HFF-Myc (cell line): ENCODE data around the gene ADARB2.

Experiments
- DNase-seq: peaks from one replicate; pipeline ENCODE4 v3.0.0-alpha.2; 2011; ENCODE audit warnings: low read depth; ENCODE audit errors: extremely low read depth
- H3K4me3 ChIP-seq: replicated peaks from 2 replicates; pipeline ENCODE4 v1.5.1; 2011; ENCODE audit warnings: low read depth, mild to moderate bottlenecking, control low read depth, low read length
- TF ChIP-seq, protein P1 (sequence below): IDR thresholded peaks from 2 replicates; pipeline ENCODE4 v1.5.1; 2012; ENCODE audit warnings: mild to moderate bottlenecking, low read depth, low read length, control low read depth; ENCODE audit errors: missing control alignments

ADARB2 gene

DNA sequence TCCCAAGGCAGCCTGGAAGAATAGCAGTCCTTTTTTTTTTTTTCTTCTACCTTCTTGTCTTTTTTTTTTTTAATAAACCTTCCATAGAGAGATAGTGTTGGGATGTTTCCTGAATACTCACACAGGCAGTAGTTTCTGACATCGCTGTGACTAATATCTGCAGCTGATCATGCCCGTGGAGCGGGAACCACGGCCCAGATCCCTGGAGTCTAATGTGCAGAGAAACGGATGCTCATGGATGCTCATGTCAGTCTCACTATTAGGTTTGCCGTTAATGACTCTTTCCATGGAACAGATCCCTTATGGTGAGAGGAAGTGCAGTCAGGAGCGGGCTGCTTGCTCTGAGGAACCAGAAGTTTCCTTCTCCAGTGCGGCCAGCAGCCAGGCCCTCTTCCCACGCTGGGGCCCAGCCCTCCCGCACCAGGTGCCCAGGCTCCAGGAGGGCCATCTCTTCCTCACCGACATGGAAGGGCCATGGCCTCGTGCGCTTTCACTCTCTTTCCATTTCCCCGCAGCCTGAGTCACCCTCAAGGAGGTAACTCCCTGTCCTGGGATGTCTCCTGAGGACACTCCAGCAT lies 548.7 kb downstream of the ADARB2 start:
- no peak for DNase-seq
- TF ChIP-seq, protein P1, sequence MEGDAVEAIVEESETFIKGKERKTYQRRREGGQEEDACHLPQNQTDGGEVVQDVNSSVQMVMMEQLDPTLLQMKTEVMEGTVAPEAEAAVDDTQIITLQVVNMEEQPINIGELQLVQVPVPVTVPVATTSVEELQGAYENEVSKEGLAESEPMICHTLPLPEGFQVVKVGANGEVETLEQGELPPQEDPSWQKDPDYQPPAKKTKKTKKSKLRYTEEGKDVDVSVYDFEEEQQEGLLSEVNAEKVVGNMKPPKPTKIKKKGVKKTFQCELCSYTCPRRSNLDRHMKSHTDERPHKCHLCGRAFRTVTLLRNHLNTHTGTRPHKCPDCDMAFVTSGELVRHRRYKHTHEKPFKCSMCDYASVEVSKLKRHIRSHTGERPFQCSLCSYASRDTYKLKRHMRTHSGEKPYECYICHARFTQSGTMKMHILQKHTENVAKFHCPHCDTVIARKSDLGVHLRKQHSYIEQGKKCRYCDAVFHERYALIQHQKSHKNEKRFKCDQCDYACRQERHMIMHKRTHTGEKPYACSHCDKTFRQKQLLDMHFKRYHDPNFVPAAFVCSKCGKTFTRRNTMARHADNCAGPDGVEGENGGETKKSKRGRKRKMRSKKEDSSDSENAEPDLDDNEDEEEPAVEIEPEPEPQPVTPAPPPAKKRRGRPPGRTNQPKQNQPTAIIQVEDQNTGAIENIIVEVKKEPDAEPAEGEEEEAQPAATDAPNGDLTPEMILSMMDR, result no peak
- no peak overlapping the region for H3K4me3 ChIP-seq

DNA sequence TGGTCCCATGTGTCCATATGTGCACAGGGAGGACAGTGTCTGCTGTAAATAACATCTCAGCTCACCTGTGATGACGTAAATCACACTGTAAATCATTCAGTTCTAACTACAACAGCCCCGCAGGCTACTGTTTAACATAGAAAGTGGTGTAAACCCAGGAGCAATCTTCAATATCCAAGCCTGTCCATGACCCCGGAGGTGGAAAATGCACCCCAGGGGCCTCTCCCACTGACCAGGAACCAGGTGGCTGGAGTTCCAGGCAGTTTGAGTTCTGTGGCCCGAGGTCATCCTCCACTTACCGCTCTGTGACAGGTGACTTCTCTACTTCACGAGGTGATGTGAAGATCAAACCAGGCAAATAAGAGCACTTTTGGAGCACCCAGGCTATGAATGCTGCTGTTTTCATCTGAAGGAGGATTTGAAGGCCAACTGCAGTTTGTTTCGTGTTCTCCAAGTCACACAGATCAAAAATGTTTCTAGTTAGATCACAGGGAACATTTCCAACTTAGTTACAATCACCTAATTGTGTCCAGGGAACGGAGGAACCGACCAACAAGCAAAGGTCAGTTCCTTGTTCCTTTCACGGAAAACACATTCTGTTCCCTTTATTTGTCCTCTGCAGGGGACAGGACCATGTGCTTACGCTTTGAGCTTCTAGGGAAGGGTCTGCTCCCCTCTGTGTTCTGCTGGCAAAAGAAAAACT lies 549.3 kb downstream of the ADARB2 start:
- no peak for DNase-seq
- H3K4me3 ChIP-seq, result no peak overlapping the region
- TF ChIP-seq, protein P1, result no peak

DNA sequence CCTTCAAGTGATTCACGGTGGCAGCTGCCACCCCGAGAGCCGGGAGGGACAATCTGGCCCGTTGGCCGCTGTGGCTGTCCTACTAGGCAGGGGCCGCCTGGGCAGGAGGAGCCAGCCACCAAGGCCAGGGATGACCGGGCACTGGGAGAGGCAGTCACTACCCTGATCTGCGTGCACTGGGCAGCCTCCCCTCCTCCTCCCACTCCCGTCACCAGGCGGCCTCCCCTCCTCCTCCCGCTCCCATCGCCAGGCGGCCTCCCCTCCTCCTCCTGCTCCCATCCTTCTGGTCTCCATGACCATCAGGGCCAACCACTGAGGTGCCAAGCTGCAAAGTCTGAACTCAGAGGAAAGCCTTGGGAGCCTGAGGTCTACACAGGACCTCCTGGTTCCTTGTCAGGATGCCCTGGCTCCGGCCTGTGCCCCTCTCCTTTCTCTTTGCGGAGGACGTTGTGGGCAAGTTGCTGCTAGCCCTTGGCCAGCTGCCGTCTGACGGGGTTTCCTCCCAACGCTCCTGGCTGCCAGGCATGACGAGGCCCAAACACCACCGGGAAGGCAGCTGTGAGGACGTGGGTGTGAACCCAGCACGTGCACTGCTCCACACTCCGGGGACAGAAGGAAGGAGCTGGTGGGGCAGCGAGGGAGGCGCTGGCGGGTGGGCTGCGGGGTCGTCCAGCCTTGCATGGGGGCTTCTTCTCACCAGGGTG lies 550.0 kb downstream of the ADARB2 start:
- H3K4me3 ChIP-seq, result no peak overlapping the region
- DNase-seq, result no peak
- TF ChIP-seq, protein P1, result no peak

DNA sequence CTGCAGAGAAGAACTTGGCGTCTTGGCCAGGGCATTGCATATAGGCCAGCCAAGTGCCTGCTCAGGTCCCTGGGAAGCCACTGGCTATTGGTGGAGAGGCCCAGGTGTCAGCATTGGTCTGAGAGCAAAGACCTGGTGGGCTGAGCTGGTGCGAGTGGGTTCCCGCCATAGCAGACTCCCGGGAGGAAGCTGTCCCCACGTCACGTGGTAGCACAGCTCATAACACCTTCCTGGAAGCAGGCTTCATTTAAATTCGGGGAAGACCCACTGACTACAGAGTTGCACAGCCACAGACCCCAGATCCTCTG lies 550.7 kb downstream of the ADARB2 start:
- no peak overlapping the region for H3K4me3 ChIP-seq
- DNase-seq, result no peak
- TF ChIP-seq, protein P1, result no peak

DNA sequence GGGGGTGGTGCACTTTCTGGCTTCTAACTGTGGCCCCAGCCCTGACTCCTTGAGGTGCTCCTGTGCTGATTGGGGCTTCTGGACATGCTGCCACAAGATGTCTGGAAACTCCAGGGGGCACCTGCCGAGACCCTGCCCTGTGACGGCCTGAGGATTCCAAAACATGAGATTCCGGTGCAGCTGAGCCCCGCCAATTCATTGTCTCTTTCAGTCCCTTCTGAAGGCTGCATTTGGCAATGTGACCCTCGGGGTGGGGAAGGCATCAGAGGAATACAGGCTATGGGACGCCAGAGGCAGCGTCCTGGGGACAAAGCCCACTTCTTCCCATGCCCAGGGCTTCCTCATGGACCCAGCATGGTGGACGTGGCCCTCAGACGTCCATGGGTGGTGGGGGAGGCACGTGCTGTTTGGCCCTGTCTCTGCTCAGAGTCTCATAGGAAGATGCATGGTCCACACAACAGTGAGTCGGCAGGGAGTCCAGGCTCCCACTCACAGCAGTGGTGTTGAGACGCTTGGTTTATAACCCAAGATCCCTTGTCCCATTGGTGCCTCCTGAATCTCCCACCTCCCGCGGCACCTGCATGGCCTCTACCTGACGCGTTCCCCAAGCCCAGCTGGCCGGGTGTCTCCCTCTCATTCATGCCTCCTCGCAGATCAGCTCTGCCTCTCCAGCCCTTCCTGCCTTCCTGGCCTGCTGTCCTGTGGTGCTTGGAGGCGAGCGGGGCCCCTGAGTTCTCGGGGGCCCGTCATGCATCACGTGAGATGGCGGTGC lies 551.2 kb downstream of the ADARB2 start:
- no peak for DNase-seq
- TF ChIP-seq, protein P1, result no peak
- H3K4me3 ChIP-seq, result no peak overlapping the region

DNA sequence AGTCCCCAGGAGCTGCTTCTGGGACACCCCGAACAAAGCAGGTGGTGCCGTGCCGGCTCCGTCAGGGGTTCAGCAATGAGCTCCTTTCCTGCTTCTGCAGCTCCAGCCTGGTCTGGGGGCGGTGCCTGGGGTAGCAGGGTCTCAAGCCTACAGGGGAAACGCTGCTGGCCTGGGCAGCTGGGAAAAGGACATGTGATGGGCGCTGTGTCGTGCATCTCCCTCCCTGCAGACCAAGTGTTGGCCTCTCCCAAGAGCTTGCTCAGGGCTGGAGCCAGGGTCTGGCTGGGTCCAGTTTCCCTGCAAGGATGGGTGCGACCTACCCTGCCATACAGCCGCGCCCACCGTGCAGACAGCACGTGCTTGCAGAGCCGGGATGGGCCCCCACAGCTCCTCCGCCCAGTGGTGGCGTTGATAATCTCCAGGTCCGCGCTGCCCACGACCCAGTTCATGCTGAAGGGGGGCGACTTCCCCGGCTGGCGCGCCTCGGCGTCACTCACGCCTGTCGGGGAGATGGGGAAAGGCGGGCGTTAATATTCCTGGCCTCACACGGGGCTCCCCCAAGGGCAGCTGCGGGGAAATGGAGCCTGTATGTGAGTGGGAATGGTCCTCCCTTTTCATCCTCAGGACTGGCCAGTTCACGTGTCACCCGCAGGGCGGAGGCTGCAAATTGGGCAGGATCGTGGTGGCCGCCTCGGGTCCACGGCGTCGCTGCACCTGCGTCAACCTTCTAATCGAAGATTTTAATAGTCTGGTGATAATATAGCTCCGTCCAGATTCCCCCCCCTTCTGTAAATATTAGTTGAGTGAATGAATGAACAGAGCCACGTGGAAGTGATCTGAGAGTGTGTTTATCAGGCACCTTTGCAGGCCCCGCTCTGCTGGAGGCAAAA lies 552.5 kb downstream of the ADARB2 start:
- TF ChIP-seq, protein P1, result no peak
- no peak overlapping the region for H3K4me3 ChIP-seq

More for the DNA sequence above, 552.5 kb downstream of the ADARB2 start:
- DNase-seq, result no peak
